DMS153 (cell line): Measurements from ENCODE around the gene PROB1.
"Not testable (repeated sequence)": the region's sequence is repeated elsewhere in the genome, so short reads cannot be mapped to it uniquely, and the experiment has no call there.

ENCODE experiments used
- DNase-seq: peaks from one replicate; lab custom pipeline; 2025; lab: John Stamatoyannopoulos, UW

Gene PROB1

DNA sequence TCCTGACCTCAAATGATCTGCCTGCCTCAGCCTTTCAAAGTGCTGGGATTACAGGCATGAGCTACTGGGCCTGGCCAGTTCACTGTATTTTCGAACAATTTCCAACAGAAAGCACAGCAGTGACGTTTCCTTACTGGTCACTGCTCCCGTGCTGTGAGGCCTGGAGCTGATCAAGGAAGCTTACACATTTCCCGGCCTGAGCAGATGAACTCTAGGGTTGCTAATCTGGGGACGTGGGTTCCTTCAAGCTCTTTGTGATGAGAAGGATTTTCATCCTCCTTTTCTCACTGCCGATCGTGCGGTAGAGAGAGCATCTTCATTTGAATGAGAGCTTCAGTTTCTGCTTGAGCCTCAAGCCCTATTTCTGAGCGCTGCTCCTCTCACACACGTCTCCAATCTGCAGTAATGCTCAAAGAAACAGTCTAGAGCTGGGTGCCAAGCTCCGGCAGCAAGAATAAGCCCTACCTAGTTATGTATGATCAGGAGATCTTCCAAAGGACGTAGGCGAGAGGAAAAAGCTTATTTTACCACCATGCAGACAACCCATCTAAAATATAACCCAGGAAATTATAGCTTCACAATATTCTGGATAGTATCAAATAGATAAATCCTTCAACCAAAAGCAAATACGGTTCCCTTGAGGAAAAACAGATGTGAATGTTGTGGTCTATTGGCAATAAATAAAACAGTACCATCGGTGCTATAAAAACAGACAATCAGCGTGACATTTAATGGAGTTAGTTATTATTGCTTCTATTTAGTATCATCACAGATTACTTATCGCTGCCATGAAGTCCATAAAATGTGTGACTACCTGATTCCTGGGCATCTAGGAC, 16.3 kb upstream of the PROB1 start:
- no peak for DNase-seq

DNA sequence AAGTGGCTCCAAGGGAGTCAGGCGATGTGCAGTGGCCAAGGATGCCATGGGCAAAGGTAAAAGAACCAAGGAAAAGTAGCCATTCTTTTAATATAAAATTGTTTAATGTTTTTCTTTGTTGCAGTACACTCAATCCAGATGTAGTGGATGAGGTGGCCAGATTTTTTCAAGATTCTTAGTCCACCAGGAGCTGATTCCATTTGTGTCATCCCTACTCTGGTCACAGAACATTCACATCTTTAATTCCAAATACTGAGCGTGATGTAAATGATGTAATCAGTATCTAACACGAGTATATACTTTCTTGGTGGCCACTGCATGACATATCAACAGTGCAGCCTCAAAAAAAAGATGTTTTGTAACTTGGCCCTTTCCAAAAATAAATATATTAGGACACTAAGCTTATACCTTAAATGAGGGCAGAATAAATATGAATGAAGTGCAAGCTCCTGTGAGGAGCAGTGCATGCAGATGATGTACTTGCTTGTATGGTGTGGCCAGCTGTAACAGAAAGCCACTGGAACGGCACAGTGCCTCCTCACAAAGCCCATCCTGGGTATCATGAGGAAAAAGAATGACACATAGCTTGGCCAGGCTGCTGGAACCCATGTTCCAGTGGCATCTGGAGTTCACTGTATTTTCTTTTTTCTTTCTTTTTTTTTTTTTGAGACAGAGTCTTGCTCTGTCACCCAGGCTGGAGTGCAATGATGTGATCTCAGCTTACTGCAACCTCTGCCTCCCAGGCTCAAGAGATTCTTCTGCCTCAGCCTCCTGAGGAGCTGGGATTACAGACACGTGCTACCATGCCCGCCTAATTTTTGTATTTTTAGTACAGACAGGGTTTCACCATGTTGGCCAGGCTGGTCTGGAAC, 15.5 kb upstream of the PROB1 start:
- DNase-seq = no peak

DNA sequence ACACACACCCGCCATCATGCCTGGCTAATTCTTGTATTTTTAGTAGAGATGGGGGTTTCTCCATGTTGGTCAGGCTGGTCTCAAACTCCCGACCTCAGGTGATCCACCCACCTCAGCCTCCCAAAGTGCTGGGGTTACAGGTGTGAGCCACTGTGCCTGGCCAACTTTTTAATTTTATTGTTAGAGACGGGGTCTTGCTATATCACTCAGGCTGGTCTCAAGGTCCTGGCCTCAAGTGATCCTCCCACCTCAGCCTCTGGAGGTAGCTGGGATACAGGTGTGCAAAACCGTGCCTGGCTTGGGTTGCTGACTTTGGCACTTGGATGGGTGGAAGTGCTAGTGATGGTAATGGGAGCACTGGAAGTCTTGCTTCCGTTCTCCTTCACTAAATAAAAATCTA, 14.2 kb upstream of the PROB1 start:
- DNase-seq = not testable (repeated sequence)

DNA sequence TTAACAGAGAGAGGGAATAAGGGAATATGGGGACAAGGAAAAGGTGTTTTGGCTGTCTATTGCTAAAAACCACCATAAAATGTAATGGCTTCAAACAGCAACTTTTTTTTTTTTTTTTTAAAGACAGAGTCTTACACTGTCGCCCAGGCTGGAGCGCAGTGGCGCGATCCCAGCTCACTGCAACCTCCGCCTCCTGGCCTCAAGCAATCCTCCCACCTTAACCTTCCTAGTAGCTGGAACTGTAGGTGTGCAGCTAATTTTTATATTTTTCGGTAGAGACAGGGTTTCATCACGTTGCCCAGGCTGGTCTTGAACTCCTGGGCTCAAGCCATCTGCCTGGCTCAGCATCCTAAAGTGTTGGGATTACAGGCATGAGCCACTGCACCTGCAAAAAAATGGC, 13.3 kb upstream of the PROB1 start:
- no peak for DNase-seq

DNA sequence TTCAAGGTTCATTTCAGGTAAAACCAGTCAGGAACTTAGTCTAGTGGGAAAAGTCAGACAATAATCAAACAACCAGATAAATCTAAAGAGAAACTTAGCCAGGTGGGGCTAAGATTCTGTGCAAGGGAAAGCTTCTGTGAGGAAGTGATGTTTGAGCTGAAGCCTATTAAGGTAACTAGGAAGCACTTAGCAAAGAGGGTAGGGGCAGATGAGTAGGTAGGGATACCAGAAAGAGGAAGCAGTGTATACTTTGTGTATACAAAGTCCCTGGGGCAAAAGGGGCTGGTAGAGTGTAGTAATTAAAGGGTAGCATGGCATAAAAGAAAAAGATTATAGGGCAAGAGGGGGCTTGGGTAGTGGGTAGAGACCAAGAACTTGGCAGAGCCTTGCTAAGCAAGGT, 12.6 kb upstream of the PROB1 start:
- no peak for DNase-seq

DNA sequence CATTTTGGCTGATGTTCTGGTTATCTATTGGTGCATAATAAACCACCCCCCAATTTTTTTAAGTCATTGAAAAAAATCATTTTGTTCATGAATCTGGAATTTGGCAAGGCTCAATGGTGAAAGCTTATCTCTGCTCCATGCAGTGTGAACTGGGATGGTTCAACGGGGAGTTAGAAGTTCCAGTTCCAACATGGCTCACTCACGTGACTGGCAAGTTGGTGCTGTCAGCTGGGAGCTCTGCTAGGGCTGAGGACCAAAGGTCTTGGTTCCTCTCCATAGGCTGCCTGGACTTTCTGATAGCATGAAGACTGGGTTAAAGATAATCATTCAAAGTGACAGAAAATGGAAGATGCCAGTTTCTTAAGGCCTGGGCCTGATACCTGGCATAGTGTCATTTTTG, 12.1 kb upstream of the PROB1 start:
- no peak for DNase-seq

DNA sequence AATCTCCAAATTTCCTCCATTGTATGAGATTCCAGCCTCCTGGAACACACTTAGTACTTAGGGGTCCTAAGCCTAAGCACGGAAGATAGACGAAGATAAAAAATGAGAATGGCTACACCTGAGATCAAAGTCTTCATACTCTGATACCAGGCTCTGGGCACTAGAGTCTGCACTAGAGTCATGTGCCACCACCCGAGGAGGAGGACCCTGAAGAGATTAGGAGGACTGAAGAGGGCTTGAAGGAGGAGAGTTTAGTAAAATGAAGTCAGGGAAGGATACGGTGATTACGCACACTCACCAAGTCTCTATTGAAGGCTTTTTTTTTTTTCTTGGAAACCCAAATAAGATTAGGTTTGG, 9.6 kb upstream of the PROB1 start:
- no peak for DNase-seq

DNA sequence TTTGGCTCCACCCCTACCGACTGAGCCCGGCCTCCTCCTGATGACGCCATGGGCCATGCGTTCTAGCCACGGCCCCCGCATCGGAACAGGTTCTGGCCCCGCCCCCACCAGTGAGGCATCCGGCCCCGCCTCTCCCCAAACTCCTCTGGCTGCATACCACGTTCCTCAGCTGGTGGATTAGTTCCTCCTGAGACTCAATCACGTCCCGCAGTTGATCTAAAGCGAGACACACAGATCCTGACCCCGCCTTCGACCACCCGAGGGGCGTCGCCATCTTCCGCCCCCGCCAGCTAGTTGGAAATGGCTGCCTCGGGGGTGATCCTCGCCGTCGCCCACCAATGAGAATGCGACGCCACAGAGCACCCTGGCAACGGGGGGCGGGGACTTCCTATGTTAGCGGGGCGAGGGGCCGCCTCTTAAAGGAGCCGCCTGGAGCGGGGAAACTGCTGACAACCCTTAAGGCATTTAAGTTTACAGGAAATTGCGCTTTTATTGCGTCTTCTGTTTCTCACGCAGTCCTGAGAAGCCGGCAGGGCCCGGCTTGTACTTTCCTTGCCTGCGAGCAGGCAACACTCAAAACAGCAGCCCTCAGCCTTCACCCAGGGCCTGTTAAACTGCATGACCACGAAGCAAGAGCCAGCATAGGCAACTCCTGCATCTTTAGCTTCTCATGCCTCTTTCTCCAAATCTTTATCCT, 9.0 kb upstream of the PROB1 start, which contains the start of gene SPATA24:
SPATA24 (minus strand) TSS at position 303 of the 697 bp plus-strand sequence; CDS start at position 274, 29 bp downstream.
- peak; percentile 72 for DNase-seq

DNA sequence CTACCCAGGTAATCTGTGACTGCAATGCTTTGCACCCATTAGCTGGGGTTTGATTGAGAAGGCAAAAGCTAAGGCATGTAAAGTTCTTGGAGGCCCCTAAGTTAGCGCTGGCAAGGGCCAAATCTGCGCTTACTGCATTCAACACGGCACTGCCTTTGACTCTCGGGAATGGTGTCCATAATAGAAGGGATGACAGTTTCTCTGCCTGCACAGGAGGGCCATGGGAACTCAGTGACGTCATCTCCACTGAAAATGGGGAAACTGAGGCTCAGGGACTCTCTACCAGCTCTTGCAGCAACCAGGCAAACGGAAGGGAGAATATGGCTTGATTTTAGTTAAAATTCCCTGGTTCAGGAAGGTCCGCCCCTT, 8.5 kb upstream of the PROB1 start:
- no peak for DNase-seq

DNA sequence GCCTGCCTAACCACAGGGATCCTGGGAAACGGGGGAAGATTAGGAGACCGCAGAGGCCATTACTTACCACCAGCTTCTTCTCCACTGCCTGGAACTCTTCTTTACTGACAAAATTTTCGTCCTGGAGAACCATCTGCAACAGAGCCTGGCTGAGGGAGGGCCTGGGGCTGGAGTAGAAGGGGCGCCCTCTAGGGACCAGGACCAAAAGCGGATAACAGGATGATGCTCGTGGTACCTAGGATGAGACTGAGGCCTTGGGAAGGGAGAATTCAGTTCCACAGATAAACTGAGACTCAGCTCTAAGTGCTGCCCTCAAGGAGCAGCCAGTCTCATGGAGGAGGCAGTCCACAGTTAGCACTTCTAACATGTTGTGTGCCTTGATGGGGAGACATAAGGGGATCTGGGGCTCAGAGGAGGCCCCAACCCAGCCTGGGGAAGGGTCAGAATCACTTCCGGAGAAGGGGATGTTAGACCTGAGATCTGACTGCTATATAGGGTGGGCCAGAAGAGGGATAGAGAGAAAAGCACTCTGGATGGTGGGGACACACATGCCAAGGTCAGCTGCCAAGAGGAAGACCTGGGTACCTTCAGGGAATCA, 7.8 kb upstream of the PROB1 start:
- DNase-seq = no peak

DNA sequence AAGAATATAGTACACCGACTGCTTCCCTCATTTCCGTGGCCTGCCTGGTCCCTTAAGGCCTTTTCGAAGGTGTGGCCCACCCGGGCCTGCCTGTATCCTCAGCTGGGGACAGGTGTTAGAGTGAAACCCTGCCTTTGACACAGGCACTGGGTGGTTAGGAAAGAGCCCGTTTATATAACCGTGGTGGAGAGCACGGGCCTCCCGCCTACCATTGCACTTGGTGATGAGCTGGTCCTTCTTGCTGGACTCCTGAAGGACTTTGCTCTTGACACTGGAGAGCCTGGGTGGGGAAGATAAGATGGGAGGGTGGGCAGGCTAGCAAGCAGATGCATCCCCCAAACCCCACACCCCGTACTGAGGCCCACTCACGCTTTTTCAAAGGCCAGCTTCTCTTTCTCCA, 6.6 kb upstream of the PROB1 start:
- no peak for DNase-seq

DNA sequence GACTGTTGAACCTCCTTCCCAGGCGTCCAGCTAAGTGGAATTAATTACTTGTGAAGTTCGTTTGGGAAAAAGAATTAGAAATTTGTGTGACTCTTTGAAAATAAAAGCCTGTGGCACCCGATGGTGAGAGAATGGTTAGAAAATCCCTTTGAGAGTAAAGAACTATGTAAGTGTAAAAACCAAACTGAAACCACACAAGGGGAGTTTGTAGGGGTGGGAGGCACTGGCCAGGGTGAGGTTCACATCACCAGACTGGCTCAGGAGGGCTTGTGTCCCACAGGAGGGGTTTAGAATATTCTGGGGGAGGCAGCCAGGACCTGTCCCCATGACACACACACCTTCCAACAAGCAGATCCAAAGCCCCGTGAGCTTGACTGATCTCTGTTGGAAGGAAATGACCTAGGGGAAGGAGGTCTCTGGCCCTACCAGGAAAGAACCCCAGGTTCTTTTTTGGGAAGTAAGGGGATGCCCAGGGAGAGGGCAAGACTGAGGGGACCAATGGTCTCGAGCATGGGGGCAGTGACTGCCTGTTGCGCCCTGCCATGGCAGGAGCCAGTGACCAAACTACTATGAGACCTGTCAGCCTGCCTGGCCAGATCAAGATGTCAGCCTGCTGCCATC, 4.7 kb upstream of the PROB1 start:
- DNase-seq = no peak

DNA sequence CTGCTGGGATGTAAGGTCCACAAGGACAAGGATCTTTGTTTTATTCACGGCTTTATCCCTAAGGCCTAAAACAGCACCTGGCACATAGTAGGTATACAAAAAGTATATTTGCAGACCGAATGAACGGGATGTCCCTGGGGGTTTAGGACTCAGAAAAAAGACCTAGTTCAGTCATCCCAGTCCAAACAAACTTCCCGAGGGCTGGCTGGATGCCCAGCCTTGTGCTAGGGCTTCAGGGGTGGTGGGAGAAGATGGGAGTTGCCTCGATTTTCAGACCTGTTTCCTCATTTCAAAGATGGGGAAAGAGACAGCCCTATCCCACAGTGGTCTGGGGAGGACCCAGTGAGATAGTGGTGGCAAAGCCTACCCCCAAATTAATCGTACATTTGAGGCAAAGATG, 3.0 kb upstream of the PROB1 start:
- DNase-seq = no peak

DNA sequence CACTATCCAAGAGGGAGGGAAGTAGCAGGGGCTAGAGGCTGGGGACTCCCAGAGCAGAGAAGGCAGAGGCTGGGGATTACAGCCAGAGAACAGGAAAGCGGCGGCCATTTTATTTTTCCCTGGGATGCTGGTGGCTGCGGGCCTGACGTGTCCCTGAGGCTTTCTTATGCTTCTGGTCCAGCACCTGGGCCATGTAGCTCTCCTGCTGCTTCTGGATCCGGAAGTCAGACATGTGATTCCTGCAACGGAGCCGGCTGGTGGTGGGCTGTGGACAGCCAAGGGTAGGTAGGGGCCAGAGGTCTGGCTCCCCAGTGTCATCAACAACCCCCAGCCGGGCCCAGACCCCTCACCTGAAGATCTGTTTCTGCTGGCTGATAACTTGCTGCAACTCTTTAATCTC, 1.8 kb upstream of the PROB1 start:
- no peak for DNase-seq

DNA sequence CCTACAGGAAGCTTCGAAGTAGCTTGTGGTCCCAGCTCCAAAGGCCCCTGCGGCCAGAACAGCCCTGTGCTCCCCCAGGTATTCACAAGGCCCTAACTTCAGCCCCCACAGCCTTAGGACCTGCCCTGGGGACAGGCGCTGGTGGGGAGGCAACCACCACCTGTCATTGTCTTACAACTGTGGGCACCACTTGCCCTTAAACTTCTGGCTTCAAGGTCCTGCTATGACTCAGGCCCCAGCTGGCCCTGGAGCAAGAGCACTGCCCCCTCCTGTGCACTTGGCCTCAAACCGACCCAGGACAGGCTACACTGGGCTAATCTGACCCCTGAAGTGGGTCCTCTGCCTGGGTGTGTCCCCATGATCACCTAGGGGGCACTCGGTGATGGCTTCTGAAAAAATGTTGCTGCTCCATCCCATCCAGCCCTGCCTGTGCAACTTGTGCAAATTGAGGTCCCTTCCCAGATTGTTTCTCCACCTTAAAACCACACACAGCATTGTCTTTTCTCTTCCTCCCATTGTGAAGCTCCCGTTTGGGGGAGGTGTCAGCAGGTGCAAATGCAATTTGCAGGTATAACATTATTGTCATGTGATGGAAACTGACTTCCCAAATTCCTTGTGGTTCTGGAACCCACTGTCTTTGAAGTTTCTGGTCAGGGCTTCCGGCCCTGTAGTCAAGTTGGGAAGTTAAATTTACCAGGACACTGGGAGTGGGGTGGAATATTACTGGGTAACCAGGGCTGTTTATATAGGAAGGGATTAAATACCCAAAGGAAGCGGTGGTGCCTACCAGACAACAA, 1.1 kb upstream of the PROB1 start:
- no peak for DNase-seq

DNA sequence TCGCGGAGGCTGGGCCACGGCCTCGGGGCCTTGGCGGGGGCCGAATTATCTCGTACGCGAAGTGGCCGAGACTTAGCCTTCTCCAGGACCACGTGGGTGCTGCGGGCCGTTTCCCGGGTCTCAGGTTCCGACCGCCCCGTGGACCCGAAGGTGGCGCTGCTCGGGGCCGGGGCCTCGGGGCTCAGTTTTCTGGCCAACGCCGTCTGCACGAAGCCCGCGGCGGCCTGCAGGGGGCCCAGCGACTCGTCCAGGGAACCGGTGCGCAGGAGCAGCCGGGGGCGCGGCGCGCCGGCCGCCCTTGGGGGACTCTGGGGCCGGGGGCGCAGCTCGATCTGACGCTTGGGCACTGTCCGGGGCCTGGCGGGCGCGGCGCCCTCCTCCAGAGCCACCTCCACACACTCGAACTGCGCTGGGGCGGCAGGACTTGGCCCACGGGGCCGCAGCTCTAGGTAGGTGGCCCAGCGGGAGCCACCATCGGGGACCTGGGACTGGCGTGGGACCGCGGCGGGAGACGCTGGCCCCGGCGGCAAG, 716 bp downstream of the PROB1 start:
- no peak for DNase-seq

DNA sequence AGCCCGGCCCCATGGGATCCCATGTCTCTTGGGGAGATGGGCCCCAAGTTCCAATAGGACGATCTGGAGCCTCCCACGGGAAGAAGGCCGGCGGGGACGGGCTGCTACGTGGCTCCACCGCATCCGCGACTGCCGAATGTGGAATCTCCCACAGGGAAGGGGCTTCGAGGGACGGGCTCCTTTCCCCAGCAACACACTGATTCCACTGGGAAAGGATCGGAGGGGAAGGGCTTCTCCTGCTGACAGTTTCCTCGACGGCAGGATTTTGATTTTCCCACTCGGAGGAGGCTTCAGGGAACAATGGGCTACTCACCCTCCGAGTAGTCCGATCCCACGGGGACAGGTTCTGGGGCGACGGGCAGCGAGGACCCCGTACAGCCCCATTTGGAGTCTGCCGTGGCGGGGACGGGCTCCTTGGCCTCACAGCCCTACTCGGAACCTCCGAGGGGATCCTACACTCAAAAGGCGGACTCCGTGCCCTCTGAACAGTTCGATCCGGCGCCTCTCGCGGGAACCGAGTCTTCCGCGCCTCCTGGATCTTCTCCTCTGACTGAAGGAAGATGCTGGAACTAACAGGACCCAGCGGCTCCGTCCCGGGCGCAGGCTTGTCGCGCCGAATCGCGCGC, 1.3 kb downstream of the PROB1 start:
- DNase-seq = no peak

DNA sequence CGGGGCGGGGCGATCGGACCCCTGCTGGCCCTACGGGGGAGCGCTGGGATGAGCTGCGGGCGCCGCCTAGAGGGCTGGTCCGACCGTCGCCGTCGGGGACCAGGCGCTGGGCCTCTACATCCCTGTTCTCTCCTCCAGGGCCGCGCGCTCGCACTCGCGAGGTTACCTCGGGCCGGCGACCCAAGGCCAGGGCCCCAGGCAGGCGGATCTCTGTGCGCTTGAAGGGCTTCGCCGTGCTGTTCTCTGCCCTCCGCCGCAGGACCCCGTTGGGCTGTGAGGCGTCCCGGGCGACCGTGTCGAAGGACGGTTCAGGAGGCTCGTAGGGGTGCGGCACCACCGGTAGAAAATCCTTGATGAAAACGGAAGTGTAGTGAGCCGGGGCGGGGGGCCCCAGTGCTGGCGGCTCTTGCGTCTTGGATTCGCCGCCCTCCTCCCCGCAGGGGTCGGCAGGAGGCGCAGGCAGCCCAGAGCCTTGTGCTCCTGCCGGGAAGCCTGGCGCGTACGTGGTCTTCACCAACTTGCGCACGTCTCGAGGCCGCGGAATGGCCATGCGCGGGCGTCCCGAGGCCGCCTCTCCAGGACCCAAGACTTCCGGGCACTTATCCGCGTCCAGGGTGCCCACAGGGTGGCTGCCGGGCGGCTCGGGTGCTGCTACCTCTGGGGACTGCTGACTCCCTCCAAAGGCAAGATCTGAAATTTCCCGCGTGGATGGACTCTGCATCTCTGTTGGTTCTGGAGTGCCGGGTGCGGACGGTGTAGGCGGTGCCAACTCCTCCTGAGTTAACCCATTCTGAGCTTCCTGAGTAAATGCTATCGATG, 2.0 kb downstream of the PROB1 start:
- DNase-seq = peak; percentile 25

DNA sequence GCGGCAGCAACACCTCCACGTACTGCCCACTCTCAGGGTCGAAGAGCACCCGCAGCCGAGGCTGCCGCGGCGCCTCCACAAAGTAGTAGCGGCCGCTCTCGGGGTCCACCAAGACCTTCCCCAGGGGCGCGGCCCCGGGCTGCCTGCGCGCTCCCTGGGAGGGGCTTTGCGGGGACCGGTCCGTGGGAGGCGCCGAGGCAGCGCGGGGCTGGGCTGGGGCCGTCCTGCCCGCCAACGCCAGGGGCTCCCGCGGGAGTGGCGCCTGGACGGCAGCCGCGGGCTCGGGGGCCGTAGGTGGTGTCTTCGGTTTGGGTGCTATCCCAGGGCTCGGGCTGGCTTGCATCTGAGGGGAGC, 2.6 kb downstream of the PROB1 start:
- no peak for DNase-seq
